HG02943 (cell line): ENCODE results near the gene NASP.

ENCODE experiments used
- ATAC-seq: cut with Tn5 transposase; IDR thresholded peaks from one replicate; pipeline ENCODE4 v1.9.1; 2021; ENCODE audit warnings: mild to moderate bottlenecking, low read depth, moderate library complexity; ENCODE audit not compliant: unreplicated experiment

NASP gene

DNA sequence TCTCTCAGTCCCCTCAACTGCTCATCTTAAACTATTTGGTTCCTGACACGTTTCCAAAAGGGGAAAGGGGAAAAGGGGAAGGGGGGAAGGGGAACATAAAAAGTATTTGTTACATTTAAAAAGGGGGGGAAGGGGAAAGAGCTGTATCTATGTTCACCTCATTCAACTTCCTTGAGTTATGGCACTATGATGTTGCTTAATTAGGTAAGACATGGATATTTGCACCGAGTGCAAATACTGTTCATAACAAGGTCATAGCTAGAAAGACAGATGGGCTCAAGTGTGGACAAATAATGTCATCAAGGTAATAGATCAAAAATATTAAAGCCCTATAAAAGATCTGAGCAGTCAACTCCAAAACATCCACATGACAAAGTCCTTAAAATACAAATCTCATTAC is 76.5 kb downstream of the NASP start:
- ATAC-seq = no peak

DNA sequence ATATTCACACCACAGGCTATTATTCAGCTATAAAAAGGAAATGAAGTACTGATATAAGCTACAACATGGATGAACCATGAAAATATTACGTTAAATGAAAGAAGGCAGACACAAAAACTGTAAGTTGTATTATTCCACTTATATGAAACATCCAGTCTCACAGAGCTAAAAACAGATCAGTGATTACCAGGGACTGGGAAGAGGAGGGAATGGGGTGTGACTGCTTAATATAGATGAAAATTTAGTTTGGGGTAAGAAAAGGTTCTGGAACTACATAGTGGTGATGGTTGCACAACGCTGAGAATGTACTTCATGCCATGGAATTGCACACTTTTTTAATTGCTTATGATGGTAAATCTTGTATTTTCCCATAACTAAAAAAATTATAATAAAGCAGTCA is 83.0 kb downstream of the NASP start:
- no peak for ATAC-seq

DNA sequence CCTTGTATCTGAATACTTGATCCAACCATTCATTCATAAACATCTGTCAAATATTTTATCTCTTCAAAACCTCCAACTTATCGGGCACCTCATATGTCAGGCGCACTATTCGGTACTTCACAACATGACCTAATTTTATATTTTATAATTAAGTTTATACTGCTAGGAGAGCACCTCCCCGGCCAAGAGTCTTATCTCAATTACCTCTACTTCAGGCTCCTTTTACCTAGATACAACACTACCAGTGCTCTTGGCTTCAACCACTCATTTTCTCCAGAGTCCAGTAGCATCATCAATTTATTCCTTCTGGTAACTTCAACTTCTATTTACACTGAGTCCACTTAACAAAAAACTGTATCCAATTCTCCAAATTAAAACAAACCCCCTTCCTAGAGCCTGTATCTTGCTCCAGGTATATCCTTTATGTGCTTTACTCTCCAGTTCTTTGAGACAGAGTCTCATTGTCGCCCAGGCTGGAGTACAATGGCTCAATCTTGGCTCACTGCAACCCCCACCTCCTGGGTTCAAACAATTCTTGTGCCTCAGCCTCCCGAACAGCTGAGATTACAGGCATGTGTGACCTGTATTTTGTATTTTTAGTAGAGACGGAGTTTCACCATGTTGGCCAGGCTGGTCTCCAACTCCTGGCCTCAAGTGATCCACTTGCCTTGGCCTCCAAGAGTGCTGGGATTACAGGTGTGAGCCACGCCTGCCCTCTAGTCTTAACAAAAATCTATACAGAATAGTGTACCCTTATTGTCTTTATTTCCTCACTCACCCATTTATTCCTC is 83.7 kb downstream of the NASP start:
- ATAC-seq = no peak
